CD8-positive, alpha-beta memory T cell (primary cell): ENCODE measurements around the gene RPS14. TPM values are rescaled to one million over a fixed set of nuclear protein-coding genes. Genes with fewer than 3 reads are reported as not detected.
A peak's percentile ranks its signal among the peaks of the same experiment; 100 is the strongest.

ENCODE experiments used
- CTCF ChIA-PET: fragments of 350-600 bp; sonication (Branson Sonifier 250); formaldehyde crosslinking; loops from one replicate; lab custom pipeline; 2021; ENCODE audit warnings: antibody characterized with exemption; lab: Charles Lee
- POLR2A ChIA-PET: fragments of 350-600 bp; sonication (Branson Sonifier 250); formaldehyde crosslinking; loops from one replicate; lab custom pipeline; 2021; ENCODE audit warnings: antibody characterized with exemption; lab: Charles Lee
- DNase-seq, 5 donors: peaks; one replicate each; pipeline versions ENCODE4 v3.0.0 to v3.0.0-alpha.2; 2020 to 2022; ENCODE audit warnings: mixed read lengths in 1 of 5
- H3K27ac ChIP-seq: one replicate; pipeline ENCODE4 v1.7.0; 2013; ENCODE audit warnings: low read depth, mild to moderate bottlenecking, low read length, moderate library complexity
- H3K27me3 ChIP-seq: 2 replicates; pipeline ENCODE4 v1.7.0; 2013; ENCODE audit warnings: low read length, mild to moderate bottlenecking; ENCODE audit not compliant: insufficient read depth, poor library complexity, severe bottlenecking
- H3K36me3 ChIP-seq: 2 replicates; pipeline ENCODE4 v1.7.0; 2013; ENCODE audit warnings: mild to moderate bottlenecking, low read length, moderate library complexity; ENCODE audit not compliant: insufficient read depth
- H3K4me1 ChIP-seq: 2 replicates; pipeline ENCODE4 v1.7.0; 2013; ENCODE audit warnings: mild to moderate bottlenecking, low read length, moderate library complexity; ENCODE audit not compliant: insufficient read depth
- H3K4me3 ChIP-seq: 2 replicates; pipeline ENCODE4 v1.7.0; 2013; ENCODE audit warnings: mild to moderate bottlenecking, low read length
- H3K9me3 ChIP-seq: 2 replicates; pipeline ENCODE4 v1.7.0; 2013; ENCODE audit warnings: mild to moderate bottlenecking, low read length
- H3K27ac Mint-ChIP-seq, 8 donors: one replicate each; pipeline ENCODE4 v1.8.0; 2020 to 2021; ENCODE audit warnings: mixed read lengths in 8 of 8, mild to moderate bottlenecking in 6 of 8, inconsistent platforms in 3 of 8, moderate library complexity in 3 of 8
- H3K27me3 Mint-ChIP-seq, 2 donors: one replicate each; pipeline ENCODE4 v1.8.0; 2020 to 2021; ENCODE audit warnings: mixed read lengths in 2 of 2, mild to moderate bottlenecking in 1 of 2, moderate library complexity in 1 of 2
- H3K36me3 Mint-ChIP-seq, 3 donors: one replicate each; pipeline ENCODE4 v1.8.0; 2020 to 2021; ENCODE audit warnings: mixed read lengths in 3 of 3, inconsistent platforms in 1 of 3, mild to moderate bottlenecking in 1 of 3
- H3K4me1 Mint-ChIP-seq, 3 donors: one replicate each; pipeline ENCODE4 v1.8.0; 2020 to 2021; ENCODE audit warnings: mixed read lengths in 3 of 3, inconsistent platforms in 1 of 3, mild to moderate bottlenecking in 1 of 3
- H3K4me3 Mint-ChIP-seq, 7 donors: one replicate each; pipeline ENCODE4 v1.8.0; 2020 to 2021; ENCODE audit warnings: mixed read lengths in 7 of 7, mild to moderate bottlenecking in 6 of 7, moderate library complexity in 4 of 7, inconsistent platforms in 2 of 7
- H3K9me3 Mint-ChIP-seq, 5 donors: one replicate each; pipeline ENCODE4 v1.8.0; 2020 to 2022; ENCODE audit warnings: mixed read lengths in 5 of 5, mild to moderate bottlenecking in 3 of 5, moderate library complexity in 2 of 5, inconsistent platforms in 1 of 5
- polyA plus RNA-seq: library from polyadenylated mRNA; unstranded; fragments of 300-500 nt; fragmentation: Illumina TruSeq; gene quantifications from one replicate; pipeline ENCODE4 v1.2.3, GENCODE V29; 2021
- total RNA-seq, 2 experiments: library from RNA; stranded (reverse); gene quantifications; one replicate each; pipeline ENCODE4 v1.2.3, GENCODE V29; 2021

RPS14 gene
- total and polyA plus RNA-seq, 3 experiments from 2014 or later = 2,924 to 6,416 (median 3,007) TPM

- CTCF ChIA-PET = interaction anchor here (0.9 kb wide), 1 partner anchor 12 kb away, joined by 3 read pairs; no protein-coding TSS in a partner anchor
- H3K4me3 ChIP-seq = peak overlapping the region; percentile 79
- peaks cover 11 to 66% (median 27%) of the 10 kb centered on the region in 3 donors for H3K36me3 Mint-ChIP-seq
- POLR2A ChIA-PET = no interaction called here
- H3K27ac Mint-ChIP-seq = peak overlapping the region; percentile 99 to 100 (median 100)
- peaks cover 27% of the 10 kb centered on the region for H3K4me1 ChIP-seq
- peak overlapping the region; percentile 96 to 99 (median 99) for H3K4me3 Mint-ChIP-seq
- DNase-seq = no peak
- no peaks in the 10 kb centered on the region for H3K9me3 ChIP-seq
- H3K9me3 Mint-ChIP-seq = peaks cover 0 to 4% (median 0%) of the 10 kb centered on the region in 5 donors
- peaks cover 45% of the 10 kb centered on the region for H3K36me3 ChIP-seq
- H3K4me1 Mint-ChIP-seq = peaks cover 32 to 45% (median 40%) of the 10 kb centered on the region in 3 donors
- no peaks in the 10 kb centered on the region for H3K27me3 ChIP-seq
- peak overlapping the region; percentile 98 for H3K27ac ChIP-seq
- no peaks in the 10 kb centered on the region for H3K27me3 Mint-ChIP-seq
Observed at GRCh38 chr5:150448334-150448733, 1.2 kb downstream of the RPS14 start.

DNA sequence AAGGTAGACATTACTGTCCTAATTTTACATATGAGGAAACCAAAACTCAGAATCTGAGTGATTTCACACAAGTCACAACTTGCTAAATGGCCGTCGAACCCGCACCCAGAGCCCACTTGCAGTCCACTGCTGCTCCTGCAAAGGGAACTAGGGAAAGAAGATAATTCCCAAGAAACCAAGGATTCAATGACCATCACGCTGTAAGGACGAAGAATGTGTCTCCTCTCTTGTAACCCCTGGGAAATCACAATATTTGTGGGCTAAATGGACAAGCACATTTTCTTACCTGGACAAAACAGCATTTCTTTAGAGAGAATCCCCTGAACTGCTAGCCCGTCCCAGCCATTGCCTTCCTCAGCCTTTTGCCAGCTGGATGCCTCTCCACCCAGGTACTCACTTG is 2.4 kb downstream of the RPS14 start:
- Mint-ChIP-seq H3K36me3 (peaks cover 11 to 73% (median 29%) of the 10 kb centered on the region in 3 donors), H3K27ac (peak overlapping the region; percentile 34 to 100 (median 100)), H3K9me3 (peaks cover 0 to 4% (median 0%) of the 10 kb centered on the region in 5 donors), H3K4me3 (peak overlapping the region in 6 of 7 donors; percentile 5 to 99 (median 97)), H3K27me3 (no peaks in the 10 kb centered on the region), H3K4me1 (peaks cover 32 to 45% (median 40%) of the 10 kb centered on the region in 3 donors)
- H3K4me3 ChIP-seq = no peak overlapping the region
- DNase-seq = no peak
- H3K27me3 ChIP-seq = no peaks in the 10 kb centered on the region
- H3K9me3 ChIP-seq = no peaks in the 10 kb centered on the region
- ChIA-PET POLR2A (no interaction called here), CTCF (interaction anchor here (1.5 kb wide), 1 partner anchor 11 kb away, joined by 7 read pairs; no protein-coding TSS in a partner anchor)
- H3K27ac ChIP-seq = no peak overlapping the region
- peaks cover 47% of the 10 kb centered on the region for H3K36me3 ChIP-seq
- peaks cover 27% of the 10 kb centered on the region for H3K4me1 ChIP-seq

DNA sequence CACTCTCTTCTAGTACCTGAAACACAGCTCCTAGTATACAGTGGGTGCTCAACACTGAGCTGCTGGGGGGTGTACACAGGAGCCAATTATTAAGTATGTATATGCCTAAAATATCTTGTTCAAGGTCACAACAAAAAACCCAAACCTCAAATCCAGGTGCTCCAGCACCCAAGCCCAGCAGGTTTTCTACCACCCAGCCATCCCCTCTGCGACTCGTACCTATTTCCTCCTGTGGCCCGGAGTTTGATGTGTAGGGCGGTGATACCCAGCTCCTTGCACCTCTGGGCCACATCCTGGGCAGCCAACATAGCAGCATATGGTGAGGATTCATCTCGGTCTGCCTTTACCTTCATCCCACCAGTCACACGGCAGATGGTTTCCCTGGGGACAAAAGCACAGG is 3.0 kb downstream of the RPS14 start:
- no peak overlapping the region for H3K27ac ChIP-seq
- no peak overlapping the region for H3K4me3 ChIP-seq
- no peaks in the 10 kb centered on the region for H3K9me3 ChIP-seq
- no peaks in the 10 kb centered on the region for H3K27me3 Mint-ChIP-seq
- H3K9me3 Mint-ChIP-seq = peaks cover 0 to 4% (median 0%) of the 10 kb centered on the region in 5 donors
- CTCF ChIA-PET = interaction anchor here (1.2 to 1.5 kb wide), 2 partner anchors 9 to 10 kb away, joined by 4 to 7 read pairs; no protein-coding TSS in a partner anchor
- H3K4me1 ChIP-seq = peaks cover 27% of the 10 kb centered on the region
- H3K4me3 Mint-ChIP-seq = peak overlapping the region in 3 of 7 donors; percentile 5 to 53 (median 44)
- peaks cover 11 to 79% (median 29%) of the 10 kb centered on the region in 3 donors for H3K36me3 Mint-ChIP-seq
- H3K4me1 Mint-ChIP-seq = peaks cover 32 to 45% (median 40%) of the 10 kb centered on the region in 3 donors
- peaks cover 47% of the 10 kb centered on the region for H3K36me3 ChIP-seq
- DNase-seq = no peak
- POLR2A ChIA-PET = no interaction called here
- no peaks in the 10 kb centered on the region for H3K27me3 ChIP-seq
- H3K27ac Mint-ChIP-seq = peak overlapping the region; percentile 7 to 100 (median 74)

GRCh38 chr5:150446088-150446487 is 3.5 kb downstream of the RPS14 start:
- peak overlapping the region in 3 of 7 donors; percentile 5 to 53 (median 31) for H3K4me3 Mint-ChIP-seq
- Histone ChIP-seq H3K27ac (no peak overlapping the region), H3K27me3 (no peaks in the 10 kb centered on the region), H3K4me3 (no peak overlapping the region), H3K36me3 (peaks cover 47% of the 10 kb centered on the region), H3K9me3 (no peaks in the 10 kb centered on the region), H3K4me1 (peaks cover 27% of the 10 kb centered on the region)
- H3K4me1 Mint-ChIP-seq = peaks cover 32 to 45% (median 40%) of the 10 kb centered on the region in 3 donors
- POLR2A ChIA-PET = no interaction called here
- DNase-seq = no peak
- H3K36me3 Mint-ChIP-seq = peaks cover 11 to 83% (median 29%) of the 10 kb centered on the region in 3 donors
- H3K9me3 Mint-ChIP-seq = peaks cover 0 to 4% (median 0%) of the 10 kb centered on the region in 5 donors
- H3K27me3 Mint-ChIP-seq = no peaks in the 10 kb centered on the region
- CTCF ChIA-PET = interaction anchor here (0.6 to 1.5 kb wide), 4 partner anchors 8 to 703 kb away, joined by 3 to 7 read pairs (median 4); no protein-coding TSS in a partner anchor
- H3K27ac Mint-ChIP-seq = peak overlapping the region; percentile 43 to 100 (median 75)

GRCh38 chr5:150444770-150445169 is 4.8 kb downstream of the RPS14 start:
- DNase-seq = no peak
- no peaks in the 10 kb centered on the region for H3K9me3 Mint-ChIP-seq
- H3K36me3 Mint-ChIP-seq = peaks cover 11 to 85% (median 29%) of the 10 kb centered on the region in 3 donors
- Histone ChIP-seq H3K9me3 (no peaks in the 10 kb centered on the region), H3K4me1 (peaks cover 27% of the 10 kb centered on the region), H3K36me3 (peaks cover 47% of the 10 kb centered on the region), H3K4me3 (no peak overlapping the region), H3K27me3 (no peaks in the 10 kb centered on the region), H3K27ac (no peak overlapping the region)
- no peaks in the 10 kb centered on the region for H3K27me3 Mint-ChIP-seq
- CTCF ChIA-PET = interaction anchor here (1.3 to 1.4 kb wide), 3 partner anchors 9 to 34 kb away, joined by 3 to 9 read pairs (median 4); partner anchors contain the start of gene CD74
- H3K4me1 Mint-ChIP-seq = peaks cover 30 to 41% (median 36%) of the 10 kb centered on the region in 3 donors
- H3K27ac Mint-ChIP-seq = peak overlapping the region in 2 of 8 donors; percentile 55 to 58
- POLR2A ChIA-PET = no interaction called here
- H3K4me3 Mint-ChIP-seq = peak overlapping the region in 1 of 7 donors; percentile 8

DNA sequence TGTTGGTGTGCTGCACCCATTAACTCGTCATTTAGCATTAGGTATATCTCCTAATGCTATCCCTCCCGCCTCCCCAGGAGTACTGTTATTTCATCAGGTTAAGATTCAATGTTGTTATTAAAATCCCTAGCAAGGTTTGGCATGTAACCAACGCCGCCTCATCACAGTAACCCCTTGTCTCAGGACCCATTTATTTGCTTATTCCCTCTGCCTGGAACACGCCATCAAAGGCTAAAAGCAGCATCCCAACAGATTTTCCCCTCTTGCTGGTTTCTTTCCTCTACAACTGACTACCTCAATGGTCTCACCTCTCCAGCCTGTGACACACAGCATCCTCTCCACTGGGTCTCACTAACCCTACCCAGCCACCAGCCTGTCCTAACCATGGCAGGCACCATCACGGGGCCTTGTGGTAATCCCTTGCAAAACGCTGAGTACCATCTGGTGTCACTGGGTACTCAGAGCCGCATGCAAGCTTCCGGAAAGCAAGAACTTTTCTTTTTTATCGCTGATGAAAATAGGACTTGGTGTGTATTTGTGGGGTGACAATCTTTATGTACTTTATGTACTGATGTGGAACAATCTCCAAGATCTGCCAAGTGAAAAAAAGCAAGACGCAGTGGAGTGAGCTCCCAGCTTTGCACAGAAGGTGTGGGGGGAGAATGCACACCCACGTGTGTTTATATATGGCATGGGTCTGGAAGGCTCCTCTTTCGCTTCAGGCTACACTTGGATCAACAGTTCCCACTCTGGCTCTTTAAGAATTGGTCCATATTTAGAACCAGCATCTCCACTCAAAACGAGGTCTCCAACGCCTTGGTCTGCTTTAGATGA is 6.1 kb downstream of the RPS14 start:
- H3K27me3 Mint-ChIP-seq = peaks cover 0 to 2% of the 10 kb centered on the region in 2 donors
- peak overlapping the region in 1 of 8 donors; percentile 59 for H3K27ac Mint-ChIP-seq

GRCh38 chr5:150442699-150443080 is 6.8 kb downstream of the RPS14 start:
- H3K4me3 Mint-ChIP-seq = no peak overlapping the region
- Histone ChIP-seq H3K27me3 (no peaks in the 10 kb centered on the region), H3K27ac (no peak overlapping the region), H3K9me3 (no peaks in the 10 kb centered on the region), H3K36me3 (peaks cover 43% of the 10 kb centered on the region), H3K4me3 (no peak overlapping the region), H3K4me1 (peaks cover 14% of the 10 kb centered on the region)
- H3K36me3 Mint-ChIP-seq = peaks cover 7 to 64% (median 23%) of the 10 kb centered on the region in 3 donors
- no peak overlapping the region for H3K27ac Mint-ChIP-seq
- H3K4me1 Mint-ChIP-seq = peaks cover 15 to 23% (median 22%) of the 10 kb centered on the region in 3 donors
- DNase-seq = no peak
- CTCF ChIA-PET = no interaction called here
- H3K27me3 Mint-ChIP-seq = peaks cover 0 to 2% of the 10 kb centered on the region in 2 donors
- POLR2A ChIA-PET = no interaction called here
- H3K9me3 Mint-ChIP-seq = no peaks in the 10 kb centered on the region

More for the DNA sequence above, 6.1 kb downstream of the RPS14 start:
- DNase-seq = no peak
- CTCF ChIA-PET = no interaction called here
- no peaks in the 10 kb centered on the region for H3K27me3 ChIP-seq
- Mint-ChIP-seq H3K36me3 (peaks cover 11 to 72% (median 27%) of the 10 kb centered on the region in 3 donors), H3K4me3 (no peak overlapping the region), H3K4me1 (peaks cover 23 to 31% (median 29%) of the 10 kb centered on the region in 3 donors), H3K9me3 (no peaks in the 10 kb centered on the region)
- peaks cover 47% of the 10 kb centered on the region for H3K36me3 ChIP-seq
- no peak overlapping the region for H3K4me3 ChIP-seq
- H3K9me3 ChIP-seq = no peaks in the 10 kb centered on the region
- peaks cover 22% of the 10 kb centered on the region for H3K4me1 ChIP-seq
- no peak overlapping the region for H3K27ac ChIP-seq
- POLR2A ChIA-PET = no interaction called here
